Suprapubic skin (tissue), 4 donors: ENCODE results near the gene ANXA3. TPM values are rescaled to one million over a fixed set of nuclear protein-coding genes. Genes with fewer than 3 reads are reported as not detected.

Experiments used
- DNase-seq, 2 donors: peaks; one replicate each; pipeline ENCODE4 v3.0.0-alpha.2; 2019; ENCODE audit warnings: low spot score in 2 of 2
- H3K27ac ChIP-seq: fragments of 200-600 bp; sonication (generic); one replicate; pipeline ENCODE4 v1.5.1; 2019
- H3K27me3 ChIP-seq: fragments of 200-600 bp; sonication (generic); one replicate; pipeline ENCODE4 v1.5.1; 2019
- H3K36me3 ChIP-seq: fragments of 200-600 bp; sonication (generic); one replicate; pipeline ENCODE4 v1.5.1; 2019
- H3K4me1 ChIP-seq: fragments of 200-600 bp; sonication (generic); one replicate; pipeline ENCODE4 v1.5.1; 2019
- H3K4me3 ChIP-seq: fragments of 200-600 bp; sonication (generic); one replicate; pipeline ENCODE4 v1.5.1; 2019; ENCODE audit warnings: mild to moderate bottlenecking
- H3K9me3 ChIP-seq: fragments of 200-600 bp; sonication (generic); one replicate; pipeline ENCODE4 v1.5.1; 2019
- CTCF ChIP-seq, 2 donors: fragments of 200-600 bp in 1 of 2; fragments of 450-650 bp in 1 of 2; sonication (generic) in 1 of 2; IDR thresholded peaks; one replicate each; pipeline ENCODE4 v1.5.1; 2016 to 2019; ENCODE audit warnings: antibody characterized with exemption in 2 of 2, mild to moderate bottlenecking in 1 of 2, moderate library complexity in 1 of 2
- EP300 ChIP-seq: sonication (generic); formaldehyde crosslinking; IDR thresholded peaks from one replicate; pipeline ENCODE4 v1.6.1; 2017; ENCODE audit warnings: antibody characterized with exemption
- POLR2A ChIP-seq, 2 donors: fragments of 450-650 bp; IDR thresholded peaks; one replicate each; pipeline ENCODE4 v1.6.1; 2017; ENCODE audit warnings: antibody characterized with exemption in 2 of 2, mild to moderate bottlenecking in 2 of 2, moderate library complexity in 2 of 2
- POLR2AphosphoS5 ChIP-seq, 3 donors: sonication (generic); formaldehyde crosslinking; IDR thresholded peaks; one replicate each; pipeline ENCODE4 v1.6.1; 2017; ENCODE audit warnings: antibody characterized with exemption in 3 of 3
- WGBS: methylation state at CpG from one replicate; pipeline ENCODE4 v1.1.5; 2018; 5-methylcytosine and 5-hydroxymethylcytosine counted together
- total RNA-seq, 4 donors: library from RNA; depleted of rRNA; stranded (reverse); fragments of >200 nt; gene quantifications; one replicate each; pipeline ENCODE4 v1.1.0, GENCODE V29; 2016

The ANXA3 gene
- total RNA-seq, 4 donors from 2014 or later, result 13.8 to 36.7 (median 19.8) TPM

- Histone ChIP-seq H3K9me3 (no peaks in the 10 kb centered on the region), H3K36me3 (no peaks in the 10 kb centered on the region), H3K4me3 (no peak overlapping the region), H3K27ac (no peak overlapping the region), H3K27me3 (no peaks in the 10 kb centered on the region), H3K4me1 (peaks cover 4% of the 10 kb centered on the region)
- no peak for TF ChIP-seq CTCF (IDR thresholded peaks at IDR 0.05)
- no peak for TF ChIP-seq EP300
- TF ChIP-seq POLR2A (IDR thresholded peaks at IDR 0.05), result no peak
- TF ChIP-seq POLR2AphosphoS5 (IDR thresholded peaks at IDR 0.05), result no peak
- DNase-seq, result no peak
- 72% methylated on average over 2 of the region's 2 CpGs for WGBS
Observed at GRCh38 chr4:78611215-78611558, 59.6 kb downstream of the ANXA3 start.

- WGBS, result 60% methylated on average over 3 of the region's 3 CpGs
- no peaks in the 10 kb centered on the region for H3K36me3 ChIP-seq
- H3K4me1 ChIP-seq, result peaks cover 4% of the 10 kb centered on the region
- TF ChIP-seq CTCF (IDR thresholded peaks at IDR 0.05) (peak; percentile 65 to 66), POLR2AphosphoS5 (IDR thresholded peaks at IDR 0.05) (no peak)
- H3K4me3 ChIP-seq, result no peak overlapping the region
- DNase-seq, result no peak
- no peaks in the 10 kb centered on the region for H3K27me3 ChIP-seq
- H3K9me3 ChIP-seq, result no peaks in the 10 kb centered on the region
- H3K27ac ChIP-seq, result no peak overlapping the region
Observed at GRCh38 chr4:78612398-78613178, 61.0 kb downstream of the ANXA3 start.

- Histone ChIP-seq H3K9me3 (no peaks in the 10 kb centered on the region), H3K27ac (no peak overlapping the region), H3K4me1 (peaks cover 4% of the 10 kb centered on the region), H3K4me3 (no peak overlapping the region), H3K36me3 (no peaks in the 10 kb centered on the region), H3K27me3 (no peaks in the 10 kb centered on the region)
- 65% methylated on average over 7 of the region's 7 CpGs for WGBS
- TF ChIP-seq EP300 (no peak), POLR2AphosphoS5 (IDR thresholded peaks at IDR 0.05) (no peak), POLR2A (IDR thresholded peaks at IDR 0.05) (no peak), CTCF (IDR thresholded peaks at IDR 0.05) (no peak)
- no peak for DNase-seq
Observed at GRCh38 chr4:78613522-78614321, 62.2 kb downstream of the ANXA3 start.

GRCh38 chr4:78616046-78616498, 64.5 kb downstream of the ANXA3 start:
- no peaks in the 10 kb centered on the region for H3K9me3 ChIP-seq
- H3K4me1 ChIP-seq, result peaks cover 4% of the 10 kb centered on the region
- DNase-seq, result no peak
- WGBS, result 54% methylated on average over 7 of the region's 7 CpGs
- H3K27me3 ChIP-seq, result no peaks in the 10 kb centered on the region
- H3K27ac ChIP-seq, result no peak overlapping the region
- TF ChIP-seq CTCF (IDR thresholded peaks at IDR 0.05) (no peak), POLR2AphosphoS5 (IDR thresholded peaks at IDR 0.05) (no peak), POLR2A (IDR thresholded peaks at IDR 0.05) (no peak), EP300 (no peak)
- no peaks in the 10 kb centered on the region for H3K36me3 ChIP-seq
- H3K4me3 ChIP-seq, result no peak overlapping the region

- Histone ChIP-seq H3K4me1 (no peaks in the 10 kb centered on the region), H3K9me3 (no peaks in the 10 kb centered on the region), H3K27ac (no peak overlapping the region), H3K4me3 (no peak overlapping the region), H3K36me3 (no peaks in the 10 kb centered on the region), H3K27me3 (no peaks in the 10 kb centered on the region)
- WGBS, result 94% methylated on average over 1 of the region's 1 CpG
- no peak for TF ChIP-seq POLR2A (IDR thresholded peaks at IDR 0.05)
- TF ChIP-seq EP300, result no peak
- no peak for TF ChIP-seq POLR2AphosphoS5 (IDR thresholded peaks at IDR 0.05)
- no peak for TF ChIP-seq CTCF (IDR thresholded peaks at IDR 0.05)
- no peak for DNase-seq
Observed at GRCh38 chr4:78618436-78618835, 66.9 kb downstream of the ANXA3 start.
